ENCODE results near the gene ZNF358. TPM values are rescaled to one million over a fixed set of nuclear protein-coding genes. Genes with fewer than 3 reads are reported as not detected.

Gene ZNF358
- total RNA-seq, 2 donors from 2014 or later, result 40.2 to 93.6 TPM

DNA sequence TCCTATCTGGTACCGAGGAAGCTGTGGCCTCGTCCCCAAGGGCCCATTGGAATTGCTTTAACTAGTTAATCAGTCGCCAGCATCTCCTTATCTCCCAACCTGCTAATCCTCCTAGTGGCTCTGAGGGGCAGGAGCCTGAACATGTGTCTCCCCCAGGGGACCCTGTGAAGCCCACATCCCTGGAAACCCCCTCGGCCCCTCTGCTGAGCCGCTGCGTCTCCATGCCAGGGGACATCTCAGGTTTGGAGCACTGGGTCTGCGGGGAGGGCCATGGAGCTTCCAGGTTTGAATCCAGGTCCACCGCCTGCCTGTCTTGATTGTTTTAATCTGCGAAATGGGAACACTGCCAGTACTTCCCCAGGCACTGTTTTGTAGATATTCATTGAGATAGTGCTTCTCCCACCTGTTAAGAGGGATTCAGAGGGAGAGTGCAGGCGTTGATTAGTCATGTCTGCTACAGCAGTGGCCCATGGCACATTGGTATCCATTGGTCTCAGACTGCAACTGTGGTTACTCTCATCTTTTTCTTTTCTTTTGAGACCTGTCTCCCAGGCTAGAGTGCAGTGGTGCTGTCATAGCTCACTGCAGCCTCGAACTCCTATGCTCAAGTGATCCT lies 26.0 kb downstream of the ZNF358 start:
- Histone ChIP-seq H3K27ac (no peak overlapping the region), H3K4me3 (no peak overlapping the region), H3K27me3 (no peaks in the 10 kb centered on the region), H3K4me1 (no peaks in the 10 kb centered on the region), H3K36me3 (replicated peaks in 1 of 2; ENCODE audit: insufficient read depth in 1 of 2, low read depth in 2 of 2) (peaks cover 7 to 12% of the 10 kb centered on the region in 2 donors), H3K9me3 (no peaks in the 10 kb centered on the region)
- 88 to 93% methylated on average over 4 to 11 of the region's 11 CpGs for WGBS, 2 donors
- no peak for TF ChIP-seq POLR2A (IDR thresholded peaks at IDR 0.05)
- TF ChIP-seq, protein P1, sequence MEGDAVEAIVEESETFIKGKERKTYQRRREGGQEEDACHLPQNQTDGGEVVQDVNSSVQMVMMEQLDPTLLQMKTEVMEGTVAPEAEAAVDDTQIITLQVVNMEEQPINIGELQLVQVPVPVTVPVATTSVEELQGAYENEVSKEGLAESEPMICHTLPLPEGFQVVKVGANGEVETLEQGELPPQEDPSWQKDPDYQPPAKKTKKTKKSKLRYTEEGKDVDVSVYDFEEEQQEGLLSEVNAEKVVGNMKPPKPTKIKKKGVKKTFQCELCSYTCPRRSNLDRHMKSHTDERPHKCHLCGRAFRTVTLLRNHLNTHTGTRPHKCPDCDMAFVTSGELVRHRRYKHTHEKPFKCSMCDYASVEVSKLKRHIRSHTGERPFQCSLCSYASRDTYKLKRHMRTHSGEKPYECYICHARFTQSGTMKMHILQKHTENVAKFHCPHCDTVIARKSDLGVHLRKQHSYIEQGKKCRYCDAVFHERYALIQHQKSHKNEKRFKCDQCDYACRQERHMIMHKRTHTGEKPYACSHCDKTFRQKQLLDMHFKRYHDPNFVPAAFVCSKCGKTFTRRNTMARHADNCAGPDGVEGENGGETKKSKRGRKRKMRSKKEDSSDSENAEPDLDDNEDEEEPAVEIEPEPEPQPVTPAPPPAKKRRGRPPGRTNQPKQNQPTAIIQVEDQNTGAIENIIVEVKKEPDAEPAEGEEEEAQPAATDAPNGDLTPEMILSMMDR (IDR thresholded peaks at IDR 0.05), result no peak
- ATAC-seq, result no peak
- no peak for DNase-seq
- intact Hi-C loops (cut with DNase I), result no loop called here

GRCh38 chr19:7542556-7543348 lies 26.8 kb downstream of the ZNF358 start:
- Histone ChIP-seq H3K4me1 (no peaks in the 10 kb centered on the region), H3K27me3 (no peaks in the 10 kb centered on the region), H3K27ac (no peak overlapping the region), H3K9me3 (no peaks in the 10 kb centered on the region), H3K4me3 (no peak overlapping the region), H3K36me3 (replicated peaks in 1 of 2; ENCODE audit: insufficient read depth in 1 of 2, low read depth in 2 of 2) (peaks cover 7 to 12% of the 10 kb centered on the region in 2 donors)
- TF ChIP-seq, protein P1 (IDR thresholded peaks at IDR 0.05), result no peak
- no peak for TF ChIP-seq POLR2A (IDR thresholded peaks at IDR 0.05)
- intact Hi-C loops (cut with DNase I), result no loop called here
- ATAC-seq, result no peak
- no peak for DNase-seq
- WGBS, 2 donors, result 93 to 96% methylated on average over 13 to 24 of the region's 24 CpGs

DNA sequence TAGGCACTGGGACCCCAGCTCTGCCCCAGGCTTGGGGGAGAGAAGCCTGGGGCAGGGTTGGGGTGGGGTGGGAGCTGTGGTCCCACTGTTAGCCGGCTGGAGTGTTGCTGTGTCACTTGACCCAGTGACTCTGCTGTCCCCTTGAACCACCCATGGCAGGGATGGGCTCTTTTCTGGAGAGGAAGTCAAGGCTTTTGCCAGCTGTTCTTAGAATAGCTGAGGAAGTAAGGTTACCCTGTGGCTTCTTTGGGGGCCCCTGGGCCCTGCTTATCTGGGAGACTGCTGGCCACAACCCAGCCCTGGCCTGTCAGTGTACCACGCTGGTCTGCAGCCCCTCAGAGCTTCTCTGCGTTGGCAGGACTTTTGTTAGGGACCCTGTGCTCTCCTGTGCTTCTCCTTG lies 28.7 kb downstream of the ZNF358 start:
- intact Hi-C loops (cut with DNase I), result no loop called here
- Histone ChIP-seq H3K4me1 (no peaks in the 10 kb centered on the region), H3K9me3 (no peaks in the 10 kb centered on the region), H3K27ac (peak overlapping the region in 1 of 4 donors; percentile 59), H3K27me3 (no peaks in the 10 kb centered on the region), H3K4me3 (no peak overlapping the region), H3K36me3 (replicated peaks in 1 of 2; ENCODE audit: insufficient read depth in 1 of 2, low read depth in 2 of 2) (peaks cover 7 to 10% of the 10 kb centered on the region in 2 donors)
- ATAC-seq, result no peak
- 79 to 81% methylated on average over 3 of the region's 3 CpGs for WGBS, 2 donors
- TF ChIP-seq POLR2A (IDR thresholded peaks at IDR 0.05), result no peak
- TF ChIP-seq, protein P1 (IDR thresholded peaks at IDR 0.05), result no peak
- peak in 1 of 4 donors; percentile 35 for DNase-seq

DNA sequence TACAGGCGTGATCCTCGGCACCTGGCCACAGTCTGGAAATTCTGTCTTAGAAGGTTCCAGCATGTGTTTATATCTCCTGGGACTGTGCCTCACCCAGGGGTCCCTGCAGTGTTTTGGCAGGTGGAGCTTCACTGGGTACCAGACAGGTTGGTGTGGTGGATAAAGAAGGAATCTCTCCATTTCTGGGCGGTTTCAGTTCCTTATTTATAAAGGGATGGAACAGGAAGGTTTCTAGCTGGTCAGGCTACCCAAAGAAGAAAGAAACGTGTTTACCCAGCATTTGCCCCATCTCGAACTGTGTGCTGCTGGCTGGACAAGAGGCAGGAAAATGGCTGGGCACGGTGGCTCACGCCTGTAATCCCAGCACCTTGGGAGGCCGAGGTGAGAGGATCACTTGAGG lies 29.4 kb downstream of the ZNF358 start:
- H3K27me3 ChIP-seq, result no peaks in the 10 kb centered on the region
- no peaks in the 10 kb centered on the region for H3K4me1 ChIP-seq
- H3K4me3 ChIP-seq, result no peak overlapping the region
- peaks cover 6 to 7% of the 10 kb centered on the region in 2 donors for H3K36me3 ChIP-seq (replicated peaks in 1 of 2; ENCODE audit: insufficient read depth in 1 of 2, low read depth in 2 of 2)
- H3K27ac ChIP-seq, result peak overlapping the region in 1 of 4 donors; percentile 59
- intact Hi-C loops (cut with DNase I), result no loop called here
- WGBS, 2 donors, result 89% methylated on average over 8 of the region's 8 CpGs
- DNase-seq (no peak), ATAC-seq (no peak)
- no peak for TF ChIP-seq POLR2A (IDR thresholded peaks at IDR 0.05)
- TF ChIP-seq, protein P1 (IDR thresholded peaks at IDR 0.05), result no peak
- no peaks in the 10 kb centered on the region for H3K9me3 ChIP-seq

Measured in body of pancreas (tissue), 4 donors.